Upper lobe of right lung (tissue), 1 donor: ENCODE results near the gene HIC1. TPM values are rescaled to one million over a fixed set of nuclear protein-coding genes. Genes with fewer than 3 reads are reported as not detected.
A peak's percentile ranks its signal among the peaks of the same experiment; 100 is the strongest.

Source experiments
- ATAC-seq: fragments of 200-7000 bp; cut with Tn5 transposase; one replicate; pipeline ENCODE4 v1.9.1; 2020; ENCODE audit warnings: mild to moderate bottlenecking, moderate library complexity
- DNase-seq: peaks from one replicate; pipeline ENCODE4 v3.0.0-alpha.2; 2020
- H3K27ac ChIP-seq: fragments of 200-600 bp; one replicate; pipeline ENCODE4 v1.8.0; 2022
- H3K27me3 ChIP-seq: fragments of 200-600 bp; one replicate; pipeline ENCODE4 v1.8.0; 2022; ENCODE audit warnings: mild to moderate bottlenecking
- H3K36me3 ChIP-seq: fragments of 200-600 bp; one replicate; pipeline ENCODE4 v1.8.0; 2022
- H3K4me1 ChIP-seq: fragments of 200-600 bp; one replicate; pipeline ENCODE4 v1.8.0; 2022
- H3K4me3 ChIP-seq: fragments of 200-600 bp; one replicate; pipeline ENCODE4 v1.8.0; 2022; ENCODE audit warnings: mild to moderate bottlenecking
- H3K9me3 ChIP-seq: fragments of 200-600 bp; one replicate; pipeline ENCODE4 v1.8.0; 2022
- CTCF ChIP-seq: fragments of 200-600 bp; IDR thresholded peaks from one replicate; pipeline ENCODE4 v1.8.0; 2022; ENCODE audit warnings: antibody characterized with exemption
- intact Hi-C: fragments of 100-400 bp; cut with DNase I; formaldehyde crosslinking; loops from one replicate; pipeline ENCODE4 v1.11.0; 2022
- long read RNA-seq: library from polyadenylated mRNA; unstranded; transcript quantifications from one replicate; pipeline ENCODE4 v2.0.0, GENCODE V29; 2021
- total RNA-seq: library from RNA; stranded (reverse); fragmentation: NEBNext Ultra II Directional; extraction: Animal tissue kit (Norgen Biotek cat#: 25700); gene quantifications from one replicate; pipeline ENCODE4 v1.2.1, GENCODE V29; 2021
- donor health status: DM: no; HTN: yes; CAD: no; lungs with severe emphysema.

The HIC1 gene, protein sequence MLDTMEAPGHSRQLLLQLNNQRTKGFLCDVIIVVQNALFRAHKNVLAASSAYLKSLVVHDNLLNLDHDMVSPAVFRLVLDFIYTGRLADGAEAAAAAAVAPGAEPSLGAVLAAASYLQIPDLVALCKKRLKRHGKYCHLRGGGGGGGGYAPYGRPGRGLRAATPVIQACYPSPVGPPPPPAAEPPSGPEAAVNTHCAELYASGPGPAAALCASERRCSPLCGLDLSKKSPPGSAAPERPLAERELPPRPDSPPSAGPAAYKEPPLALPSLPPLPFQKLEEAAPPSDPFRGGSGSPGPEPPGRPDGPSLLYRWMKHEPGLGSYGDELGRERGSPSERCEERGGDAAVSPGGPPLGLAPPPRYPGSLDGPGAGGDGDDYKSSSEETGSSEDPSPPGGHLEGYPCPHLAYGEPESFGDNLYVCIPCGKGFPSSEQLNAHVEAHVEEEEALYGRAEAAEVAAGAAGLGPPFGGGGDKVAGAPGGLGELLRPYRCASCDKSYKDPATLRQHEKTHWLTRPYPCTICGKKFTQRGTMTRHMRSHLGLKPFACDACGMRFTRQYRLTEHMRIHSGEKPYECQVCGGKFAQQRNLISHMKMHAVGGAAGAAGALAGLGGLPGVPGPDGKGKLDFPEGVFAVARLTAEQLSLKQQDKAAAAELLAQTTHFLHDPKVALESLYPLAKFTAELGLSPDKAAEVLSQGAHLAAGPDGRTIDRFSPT
- 20.8 TPM for total RNA-seq
- long read RNA-seq, transcript HIC1-205 (2 exons, 1,134 nt), result major isoform, 17 of 47 reads
- long read RNA-seq, transcript HIC1-206 (1 exons, 725 nt), result minor isoform, 6 of 47 reads
- long read RNA-seq, partial matches to known transcripts, result 0 of 47 reads
- long read RNA-seq, other reads (novel, unspliced or antisense), result 24 of 47 reads

GRCh38 chr17:2054512-2055291 is at the start of gene HIC1:
Gene HIC1 (plus strand): TSS chr17:2055103. CDS start chr17:2056691, 1,588 bp downstream.
- Histone ChIP-seq H3K9me3 (no peaks in the 10 kb centered on the region), H3K36me3 (peaks cover 3% of the 10 kb centered on the region), H3K4me1 (peaks cover 40% of the 10 kb centered on the region), H3K4me3 (peak within 1 kb of the TSS; percentile 67), H3K27me3 (peaks cover 5% of the 10 kb centered on the region), H3K27ac (peak within 1 kb of the TSS; percentile 84)
- peak; percentile 87 for DNase-seq
- intact Hi-C loops, result loop anchor here (2.0 kb wide), 1 partner anchor 190 kb away; no protein-coding TSS in a partner anchor
- TF ChIP-seq CTCF, result peak; percentile 95
- peak; percentile 71 for ATAC-seq

GRCh38 chr17:2008332-2009126 is 46.4 kb upstream of the HIC1 start:
- Histone ChIP-seq H3K9me3 (no peaks in the 10 kb centered on the region), H3K27ac (no peak overlapping the region)

DNA sequence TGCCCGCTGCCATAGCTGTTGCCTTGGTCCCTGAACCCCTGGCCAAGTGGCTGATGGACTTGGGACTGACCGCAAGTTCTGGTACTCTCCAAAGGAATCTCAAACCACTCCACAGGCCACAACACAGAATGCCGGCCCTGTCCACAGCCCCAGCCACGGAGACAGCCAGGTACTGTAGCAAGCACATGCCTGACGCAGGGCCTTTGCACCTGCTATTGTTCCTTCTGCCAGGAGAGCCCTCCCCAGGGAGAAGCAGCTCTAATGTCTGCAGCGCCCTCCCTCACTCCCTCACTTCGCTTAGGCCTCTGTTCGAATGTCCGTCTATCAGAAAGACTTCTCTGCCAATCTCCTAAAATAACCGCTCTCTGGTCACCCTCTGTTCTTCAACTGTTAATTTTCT is 45.2 kb upstream of the HIC1 start:
- TF ChIP-seq CTCF, result no peak
- Histone ChIP-seq H3K4me3 (no peak overlapping the region), H3K9me3 (no peaks in the 10 kb centered on the region), H3K36me3 (no peaks in the 10 kb centered on the region), H3K27me3 (no peaks in the 10 kb centered on the region), H3K27ac (no peak overlapping the region), H3K4me1 (peaks cover 12% of the 10 kb centered on the region)
- ATAC-seq, result no peak
- intact Hi-C loops, result no loop called here
- no peak for DNase-seq

More at GRCh38 chr17:2008332-2009126, 46.4 kb upstream of the HIC1 start:
- DNase-seq, result no peak
- intact Hi-C loops, result no loop called here
- Histone ChIP-seq H3K4me3 (no peak overlapping the region), H3K36me3 (no peaks in the 10 kb centered on the region), H3K4me1 (peaks cover 12% of the 10 kb centered on the region), H3K27me3 (no peaks in the 10 kb centered on the region)
- no peak for TF ChIP-seq CTCF
- ATAC-seq, result no peak

DNA sequence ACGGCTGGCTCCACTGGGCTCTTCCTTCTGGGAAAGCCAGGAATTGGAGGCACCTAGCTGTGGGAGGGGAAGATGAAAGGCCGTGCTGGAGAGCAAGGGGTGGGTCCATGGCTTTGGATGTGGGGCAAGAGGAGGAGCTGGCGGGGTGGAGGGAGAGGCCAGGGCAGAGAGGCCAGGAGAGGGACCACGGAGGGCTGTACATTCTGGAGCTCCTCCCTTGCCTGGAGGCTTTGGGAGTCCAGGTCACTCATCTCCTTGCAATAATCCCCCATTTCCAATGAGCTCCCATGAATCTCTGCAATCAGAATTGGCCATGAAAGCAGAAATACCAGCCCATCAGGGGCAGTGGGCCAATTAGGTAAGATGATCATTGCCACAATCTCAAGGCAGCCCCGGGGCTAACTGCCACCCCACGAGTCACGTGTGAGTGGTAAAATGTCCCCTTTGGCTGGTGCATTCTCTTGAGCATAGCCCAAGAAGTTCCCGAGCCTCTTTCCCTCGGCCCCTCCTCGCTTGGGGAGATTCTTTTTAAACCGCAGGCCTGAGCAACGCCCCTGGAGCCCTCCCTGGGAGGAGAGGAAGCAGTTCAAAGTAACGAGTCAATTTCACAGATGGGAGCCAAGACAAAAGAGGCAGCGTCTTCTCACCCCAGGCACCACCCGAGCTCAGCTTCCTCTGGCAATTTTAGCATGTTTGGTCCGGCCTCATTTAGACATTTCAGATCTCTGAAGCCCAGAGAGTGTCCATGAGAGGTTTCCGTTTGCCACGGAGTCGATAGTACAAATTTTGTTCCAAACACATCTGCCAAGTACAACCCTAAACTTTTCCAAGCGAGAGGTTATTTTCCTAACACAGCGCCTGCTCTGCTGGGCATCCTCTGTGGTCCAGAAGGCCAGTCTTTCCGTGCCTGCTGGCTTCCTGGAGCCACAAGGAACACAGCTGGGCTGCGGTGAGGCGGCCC is 43.2 kb upstream of the HIC1 start:
- TF ChIP-seq CTCF, result no peak
- no peaks in the 10 kb centered on the region for H3K27me3 ChIP-seq
- peak; percentile 71 for ATAC-seq
- H3K36me3 ChIP-seq, result no peaks in the 10 kb centered on the region
- H3K9me3 ChIP-seq, result no peaks in the 10 kb centered on the region
- intact Hi-C loops, result no loop called here
- H3K27ac ChIP-seq, result peak overlapping the region; percentile 66
- peaks cover 12% of the 10 kb centered on the region for H3K4me1 ChIP-seq
- H3K4me3 ChIP-seq, result no peak overlapping the region
- peak; percentile 72 for DNase-seq
